GM12801 (cell line): ENCODE results near the gene OR2H1.

Source experiments
- TF ChIP-seq, protein P1 (sequence below): IDR thresholded peaks from one replicate; pipeline ENCODE4 v1.5.1; 2011; ENCODE audit warnings: control low read depth; ENCODE audit not compliant: insufficient read length; ENCODE audit errors: extremely low read depth

OR2H1 gene

DNA sequence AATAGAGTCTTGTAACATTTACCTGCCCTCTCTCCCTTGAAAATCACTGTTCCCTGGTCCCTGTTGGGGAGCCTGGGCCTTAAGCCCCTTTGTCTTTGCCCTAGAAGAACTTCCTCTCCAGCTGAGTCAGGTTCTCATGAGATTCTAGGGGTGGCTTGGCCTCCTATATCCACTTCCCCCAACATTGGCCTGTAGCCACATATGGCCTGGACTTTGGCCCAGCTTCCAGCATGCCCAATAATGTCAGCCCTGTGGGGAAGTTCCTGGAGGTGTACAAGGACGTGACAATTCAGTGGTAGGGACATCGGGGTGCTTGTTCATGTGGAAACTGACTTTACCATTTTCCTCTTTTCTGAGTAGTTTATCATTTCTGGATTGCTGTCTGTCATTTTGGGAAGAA lies 48.0 kb downstream of the OR2H1 start:
- TF ChIP-seq, protein P1, sequence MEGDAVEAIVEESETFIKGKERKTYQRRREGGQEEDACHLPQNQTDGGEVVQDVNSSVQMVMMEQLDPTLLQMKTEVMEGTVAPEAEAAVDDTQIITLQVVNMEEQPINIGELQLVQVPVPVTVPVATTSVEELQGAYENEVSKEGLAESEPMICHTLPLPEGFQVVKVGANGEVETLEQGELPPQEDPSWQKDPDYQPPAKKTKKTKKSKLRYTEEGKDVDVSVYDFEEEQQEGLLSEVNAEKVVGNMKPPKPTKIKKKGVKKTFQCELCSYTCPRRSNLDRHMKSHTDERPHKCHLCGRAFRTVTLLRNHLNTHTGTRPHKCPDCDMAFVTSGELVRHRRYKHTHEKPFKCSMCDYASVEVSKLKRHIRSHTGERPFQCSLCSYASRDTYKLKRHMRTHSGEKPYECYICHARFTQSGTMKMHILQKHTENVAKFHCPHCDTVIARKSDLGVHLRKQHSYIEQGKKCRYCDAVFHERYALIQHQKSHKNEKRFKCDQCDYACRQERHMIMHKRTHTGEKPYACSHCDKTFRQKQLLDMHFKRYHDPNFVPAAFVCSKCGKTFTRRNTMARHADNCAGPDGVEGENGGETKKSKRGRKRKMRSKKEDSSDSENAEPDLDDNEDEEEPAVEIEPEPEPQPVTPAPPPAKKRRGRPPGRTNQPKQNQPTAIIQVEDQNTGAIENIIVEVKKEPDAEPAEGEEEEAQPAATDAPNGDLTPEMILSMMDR: no peak

DNA sequence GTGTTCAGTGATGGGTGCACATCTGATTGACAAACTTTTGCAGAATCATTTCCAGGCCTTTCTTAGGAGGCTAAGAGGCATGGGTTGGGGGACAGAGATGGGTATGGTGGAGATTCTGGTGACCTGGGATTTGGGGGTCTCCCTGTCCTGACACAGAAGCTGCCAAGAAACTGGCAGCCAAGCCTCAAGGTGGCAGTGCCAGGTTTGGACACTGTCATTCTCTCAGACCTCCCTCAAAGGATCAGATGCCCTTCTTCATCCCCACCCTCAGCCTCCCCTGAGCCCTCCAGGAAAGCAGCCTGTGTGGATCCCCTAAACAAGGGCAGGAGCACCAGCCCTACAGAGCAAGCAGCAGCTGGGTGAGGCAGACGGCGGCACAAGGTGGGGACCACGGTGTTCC lies 48.9 kb downstream of the OR2H1 start:
- TF ChIP-seq, protein P1: no peak

DNA sequence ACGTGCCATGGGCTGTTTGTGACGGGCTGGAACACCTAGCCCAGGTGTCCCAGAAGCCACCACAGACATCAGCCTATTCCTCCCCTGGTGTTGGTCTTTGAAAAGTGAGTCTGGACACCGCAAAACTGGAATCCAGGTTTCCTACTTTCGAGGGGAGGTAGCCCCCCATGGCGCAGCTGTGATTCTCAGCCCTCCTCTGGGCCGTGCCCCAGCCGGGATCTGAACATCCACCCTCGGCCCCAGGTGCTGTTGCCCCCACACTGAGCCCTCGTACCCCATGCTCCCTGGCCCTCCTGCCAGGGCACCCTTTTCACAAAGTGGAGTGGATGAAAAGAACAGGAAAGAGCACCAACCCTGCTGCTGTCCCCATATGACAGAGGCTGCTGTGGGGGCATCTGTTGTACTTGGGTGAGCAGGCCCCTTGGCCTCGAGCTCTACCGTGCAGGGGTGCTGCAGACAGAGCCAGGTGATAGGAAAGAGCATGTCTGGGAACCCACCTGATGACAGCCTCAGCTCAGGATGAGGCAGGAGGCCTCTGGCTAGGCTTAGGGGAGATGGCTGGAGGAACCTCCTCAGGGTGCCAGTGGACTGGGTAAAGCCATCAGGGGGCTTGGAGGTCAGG lies 49.6 kb downstream of the OR2H1 start:
- TF ChIP-seq, protein P1: no peak

DNA sequence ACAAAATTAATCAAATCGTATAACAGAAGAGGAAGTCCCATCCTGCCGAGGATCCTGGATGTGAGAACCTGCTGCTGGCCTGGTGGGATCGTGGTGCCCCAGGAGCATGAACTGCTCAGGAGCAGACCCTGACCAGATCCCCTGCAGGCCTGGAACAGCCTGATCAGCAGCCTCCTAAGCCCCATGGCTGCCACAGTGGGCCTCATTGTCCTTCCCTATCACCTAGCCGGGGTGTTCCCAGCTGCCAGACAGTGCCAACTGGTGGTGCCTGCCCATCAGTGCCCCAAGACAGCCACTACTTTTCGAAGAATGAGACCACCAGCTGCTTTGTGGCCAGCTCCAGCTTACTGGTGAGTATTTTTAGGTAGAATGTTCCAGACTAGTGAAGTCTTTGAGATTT lies 50.4 kb downstream of the OR2H1 start:
- TF ChIP-seq, protein P1: no peak

DNA sequence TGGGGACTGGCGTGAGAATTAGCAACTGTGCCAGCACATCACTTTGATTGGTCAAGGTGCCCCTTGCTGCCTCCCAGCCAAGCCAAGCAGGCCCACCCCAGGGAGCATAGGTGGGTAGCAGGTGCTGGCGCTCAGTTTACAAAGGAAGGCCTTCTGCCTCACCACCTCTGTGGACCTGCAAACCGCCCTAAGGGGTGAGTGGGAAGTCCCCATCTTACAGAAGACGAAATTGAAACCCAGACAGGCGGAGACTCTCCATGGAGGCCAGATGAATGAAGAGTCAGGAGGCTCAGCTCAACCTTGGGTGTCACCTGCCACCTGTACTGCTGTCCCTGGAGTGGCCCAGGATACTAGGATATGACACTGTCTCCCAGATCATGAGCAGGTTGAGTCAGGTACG lies 52.3 kb downstream of the OR2H1 start:
- TF ChIP-seq, protein P1: no peak

DNA sequence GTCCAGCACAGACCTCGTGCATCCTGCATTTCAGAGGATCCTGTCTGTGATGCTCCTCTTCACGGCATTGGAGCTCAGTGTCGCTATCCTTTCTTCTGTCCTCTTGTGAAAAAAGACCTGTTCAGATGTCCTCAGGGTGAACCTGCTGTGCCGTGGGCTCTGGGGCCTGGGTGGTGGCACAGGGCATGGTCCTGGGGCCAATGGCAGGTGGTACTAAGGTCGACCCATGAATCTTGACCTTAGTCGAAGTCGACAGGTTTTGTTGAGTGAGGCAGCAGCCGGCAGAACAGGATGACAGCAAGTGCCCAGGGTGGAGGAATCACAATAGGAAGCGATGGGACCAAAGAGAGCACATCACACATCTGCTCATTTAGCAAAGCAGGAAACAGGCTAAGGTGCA lies 52.8 kb downstream of the OR2H1 start:
- TF ChIP-seq, protein P1: no peak

DNA sequence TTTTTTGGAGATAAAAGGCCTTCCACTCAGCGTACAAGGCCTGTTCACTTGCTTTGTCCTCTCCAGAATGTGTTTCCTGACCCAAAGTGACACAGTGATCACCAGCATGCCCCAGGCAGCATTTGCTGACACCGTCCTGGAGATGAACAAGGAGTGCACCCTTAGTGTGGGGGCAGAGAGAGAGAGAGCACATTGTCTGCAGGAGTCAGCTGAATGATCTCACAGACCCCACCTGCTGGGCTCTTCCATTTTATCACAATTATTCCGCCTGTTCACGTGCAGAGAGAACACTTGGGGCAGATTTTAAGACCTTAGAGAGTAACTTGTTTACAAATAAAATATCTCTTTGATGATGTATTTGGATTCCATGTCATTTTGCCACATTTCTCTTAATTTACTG lies 53.2 kb downstream of the OR2H1 start:
- TF ChIP-seq, protein P1: no peak
